Endothelial cell (in vitro differentiated cells): ENCODE results near the gene BICDL2. TPM values are rescaled to one million over a fixed set of nuclear protein-coding genes. Genes with fewer than 3 reads are reported as not detected.

ENCODE experiments used
- DNase-seq: peaks from one replicate; pipeline ENCODE4 v3.0.0; 2021; ENCODE audit warnings: low spot score
- H3K27ac Mint-ChIP-seq: one replicate; pipeline ENCODE4 v1.8.0; 2021; ENCODE audit warnings: mixed read lengths, inconsistent platforms; ENCODE audit not compliant: unreplicated experiment
- H3K27me3 Mint-ChIP-seq: one replicate; pipeline ENCODE4 v1.8.0; 2021; ENCODE audit warnings: mild to moderate bottlenecking, moderate library complexity, mixed read lengths, inconsistent platforms; ENCODE audit not compliant: unreplicated experiment
- H3K36me3 Mint-ChIP-seq: one replicate; pipeline ENCODE4 v1.8.0; 2021; ENCODE audit warnings: mild to moderate bottlenecking, low read depth, mixed read lengths, inconsistent platforms; ENCODE audit not compliant: unreplicated experiment
- H3K4me1 Mint-ChIP-seq: one replicate; pipeline ENCODE4 v1.8.0; 2021; ENCODE audit warnings: mild to moderate bottlenecking, mixed read lengths, inconsistent platforms; ENCODE audit not compliant: unreplicated experiment
- H3K4me3 Mint-ChIP-seq: one replicate; pipeline ENCODE4 v1.8.0; 2021; ENCODE audit warnings: mild to moderate bottlenecking, mixed read lengths, inconsistent platforms; ENCODE audit not compliant: unreplicated experiment
- H3K9me3 Mint-ChIP-seq: one replicate; pipeline ENCODE4 v1.8.0; 2021; ENCODE audit warnings: mixed read lengths, inconsistent platforms; ENCODE audit not compliant: unreplicated experiment
- total RNA-seq: library from RNA; stranded (reverse); fragmentation: NEBNext Ultra II Directional; extraction: Animal tissue kit (Norgen Biotek cat#: 25700); gene quantifications from one replicate; pipeline ENCODE4 v1.2.1, GENCODE V29; 2021; ENCODE audit not compliant: unreplicated experiment
- TF ChIP-seq, protein P1 (sequence below): fragments of 200-600 bp; sonication (generic); IDR thresholded peaks from one replicate; pipeline ENCODE4 v1.5.0; 2021; ENCODE audit warnings: antibody characterized with exemption; ENCODE audit not compliant: unreplicated experiment

BICDL2 gene
- total RNA-seq, 1 donor from 2014 or later: 0.13 TPM

DNA sequence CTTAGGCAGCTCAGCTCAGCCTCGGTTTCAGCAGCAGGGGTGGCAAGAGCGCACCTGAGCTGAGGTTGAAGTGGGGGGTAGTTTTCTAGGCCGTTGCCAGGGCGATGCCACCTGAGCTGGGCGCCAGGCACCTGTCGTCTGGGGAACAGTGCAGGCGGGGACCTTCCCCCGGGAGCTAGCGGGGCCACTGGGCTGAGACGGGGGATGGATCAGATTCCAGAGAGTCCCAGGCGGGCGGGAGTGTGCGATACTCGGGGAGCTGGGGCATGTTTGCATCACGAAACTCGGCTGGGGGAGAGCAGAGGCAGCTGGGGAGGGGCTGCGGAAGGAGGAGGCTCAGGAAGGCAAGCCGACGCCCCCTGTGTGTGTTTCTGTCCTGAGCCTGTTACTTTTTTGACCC lies 24.5 kb downstream of the BICDL2 start:
- Mint-ChIP-seq H3K36me3 (peaks cover 5% of the 10 kb centered on the region), H3K9me3 (no peaks in the 10 kb centered on the region), H3K27ac (no peak overlapping the region), H3K27me3 (peaks cover 16% of the 10 kb centered on the region), H3K4me3 (no peak overlapping the region), H3K4me1 (peaks cover 17% of the 10 kb centered on the region)
- DNase-seq: no peak
- TF ChIP-seq, protein P1, sequence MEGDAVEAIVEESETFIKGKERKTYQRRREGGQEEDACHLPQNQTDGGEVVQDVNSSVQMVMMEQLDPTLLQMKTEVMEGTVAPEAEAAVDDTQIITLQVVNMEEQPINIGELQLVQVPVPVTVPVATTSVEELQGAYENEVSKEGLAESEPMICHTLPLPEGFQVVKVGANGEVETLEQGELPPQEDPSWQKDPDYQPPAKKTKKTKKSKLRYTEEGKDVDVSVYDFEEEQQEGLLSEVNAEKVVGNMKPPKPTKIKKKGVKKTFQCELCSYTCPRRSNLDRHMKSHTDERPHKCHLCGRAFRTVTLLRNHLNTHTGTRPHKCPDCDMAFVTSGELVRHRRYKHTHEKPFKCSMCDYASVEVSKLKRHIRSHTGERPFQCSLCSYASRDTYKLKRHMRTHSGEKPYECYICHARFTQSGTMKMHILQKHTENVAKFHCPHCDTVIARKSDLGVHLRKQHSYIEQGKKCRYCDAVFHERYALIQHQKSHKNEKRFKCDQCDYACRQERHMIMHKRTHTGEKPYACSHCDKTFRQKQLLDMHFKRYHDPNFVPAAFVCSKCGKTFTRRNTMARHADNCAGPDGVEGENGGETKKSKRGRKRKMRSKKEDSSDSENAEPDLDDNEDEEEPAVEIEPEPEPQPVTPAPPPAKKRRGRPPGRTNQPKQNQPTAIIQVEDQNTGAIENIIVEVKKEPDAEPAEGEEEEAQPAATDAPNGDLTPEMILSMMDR: no peak

DNA sequence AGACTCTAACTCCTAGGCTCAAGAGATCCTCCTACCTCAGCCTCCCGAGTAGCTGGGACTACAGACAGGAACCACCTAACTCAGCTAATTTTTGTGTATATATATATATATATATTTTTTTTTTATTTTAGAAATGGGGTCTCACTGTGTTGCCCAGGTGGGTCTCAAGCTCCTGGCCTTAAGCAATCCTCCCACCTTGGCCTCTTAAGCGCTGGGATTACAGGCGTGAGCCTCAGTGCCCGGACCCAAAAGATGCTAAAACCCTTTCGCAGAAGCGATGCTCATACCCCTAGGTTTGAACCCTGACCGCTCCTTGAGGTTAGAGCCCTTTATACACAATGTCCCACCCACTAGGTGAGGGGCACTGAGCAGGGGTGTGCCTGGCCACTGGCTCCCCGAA lies 26.2 kb downstream of the BICDL2 start:
- H3K27ac Mint-ChIP-seq: no peak overlapping the region
- peaks cover 5% of the 10 kb centered on the region for H3K36me3 Mint-ChIP-seq
- H3K27me3 Mint-ChIP-seq: peaks cover 14% of the 10 kb centered on the region
- TF ChIP-seq, protein P1: no peak
- no peaks in the 10 kb centered on the region for H3K9me3 Mint-ChIP-seq
- peaks cover 24% of the 10 kb centered on the region for H3K4me1 Mint-ChIP-seq
- DNase-seq: no peak
- H3K4me3 Mint-ChIP-seq: no peak overlapping the region

DNA sequence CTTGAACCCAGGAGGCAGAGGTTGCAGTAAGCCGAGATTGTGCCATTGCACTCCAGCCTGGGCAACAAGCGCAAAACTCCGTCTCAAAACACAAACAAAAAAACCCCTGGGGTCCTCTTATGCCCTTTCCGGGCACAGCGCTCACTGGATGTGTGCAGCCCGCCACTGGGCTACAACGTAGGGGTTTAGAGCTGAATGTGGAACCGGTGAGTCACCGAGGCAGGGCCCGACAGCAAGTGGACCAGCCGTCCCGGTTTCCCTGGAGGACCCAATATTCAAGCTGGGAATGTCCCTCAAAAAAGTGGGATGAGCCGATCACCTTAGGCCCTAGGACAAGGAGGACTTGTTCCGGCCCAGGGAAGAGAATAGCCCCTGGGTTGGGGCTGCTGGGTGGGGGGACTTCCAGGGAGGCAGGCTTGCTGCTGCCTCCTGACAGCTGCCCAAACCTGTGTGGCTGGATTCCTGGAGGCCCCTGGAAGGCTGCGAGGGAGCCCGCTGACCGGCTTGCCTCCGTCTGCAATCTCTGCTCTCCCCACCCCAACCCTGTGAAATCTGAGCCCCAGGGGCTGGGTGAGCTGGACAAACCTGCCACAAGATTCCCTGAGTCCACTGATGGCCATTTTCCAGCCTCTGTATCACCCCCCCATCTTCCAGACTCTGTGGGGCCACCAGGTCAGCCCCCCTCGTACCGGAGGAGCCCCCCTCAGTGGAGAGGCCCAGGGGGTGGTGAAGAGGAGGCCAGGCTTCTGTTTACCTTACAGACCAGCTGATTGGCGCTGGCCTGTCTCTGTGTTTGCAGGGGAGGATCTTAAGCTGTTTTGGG lies 27.0 kb downstream of the BICDL2 start:
- Mint-ChIP-seq H3K36me3 (peaks cover 1% of the 10 kb centered on the region), H3K27ac (no peak overlapping the region), H3K9me3 (no peaks in the 10 kb centered on the region), H3K4me1 (peaks cover 24% of the 10 kb centered on the region), H3K4me3 (no peak overlapping the region), H3K27me3 (peaks cover 12% of the 10 kb centered on the region)
- TF ChIP-seq, protein P1: no peak
- no peak for DNase-seq

DNA sequence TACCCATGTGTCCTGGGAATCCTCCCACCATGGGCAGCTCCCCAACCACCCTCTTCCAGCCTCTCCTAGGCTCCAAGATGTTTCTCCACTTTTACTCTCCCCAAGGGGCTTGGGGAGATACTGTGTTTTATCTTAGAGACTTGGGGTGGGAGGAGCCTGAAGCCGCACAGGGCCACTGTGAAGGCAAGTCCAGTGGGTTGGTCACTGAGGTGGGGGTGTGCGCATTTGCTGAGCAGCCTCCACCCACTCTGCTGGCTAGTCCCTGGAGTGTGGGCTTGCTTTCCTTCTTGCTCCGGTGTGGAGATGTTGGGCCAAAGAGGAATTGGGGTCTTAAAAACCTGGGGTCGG lies 28.1 kb downstream of the BICDL2 start:
- H3K27ac Mint-ChIP-seq: no peak overlapping the region
- H3K27me3 Mint-ChIP-seq: peaks cover 11% of the 10 kb centered on the region
- peaks cover 24% of the 10 kb centered on the region for H3K4me1 Mint-ChIP-seq
- TF ChIP-seq, protein P1: no peak
- DNase-seq: no peak
- H3K4me3 Mint-ChIP-seq: no peak overlapping the region
- H3K36me3 Mint-ChIP-seq: no peaks in the 10 kb centered on the region
- H3K9me3 Mint-ChIP-seq: no peaks in the 10 kb centered on the region

DNA sequence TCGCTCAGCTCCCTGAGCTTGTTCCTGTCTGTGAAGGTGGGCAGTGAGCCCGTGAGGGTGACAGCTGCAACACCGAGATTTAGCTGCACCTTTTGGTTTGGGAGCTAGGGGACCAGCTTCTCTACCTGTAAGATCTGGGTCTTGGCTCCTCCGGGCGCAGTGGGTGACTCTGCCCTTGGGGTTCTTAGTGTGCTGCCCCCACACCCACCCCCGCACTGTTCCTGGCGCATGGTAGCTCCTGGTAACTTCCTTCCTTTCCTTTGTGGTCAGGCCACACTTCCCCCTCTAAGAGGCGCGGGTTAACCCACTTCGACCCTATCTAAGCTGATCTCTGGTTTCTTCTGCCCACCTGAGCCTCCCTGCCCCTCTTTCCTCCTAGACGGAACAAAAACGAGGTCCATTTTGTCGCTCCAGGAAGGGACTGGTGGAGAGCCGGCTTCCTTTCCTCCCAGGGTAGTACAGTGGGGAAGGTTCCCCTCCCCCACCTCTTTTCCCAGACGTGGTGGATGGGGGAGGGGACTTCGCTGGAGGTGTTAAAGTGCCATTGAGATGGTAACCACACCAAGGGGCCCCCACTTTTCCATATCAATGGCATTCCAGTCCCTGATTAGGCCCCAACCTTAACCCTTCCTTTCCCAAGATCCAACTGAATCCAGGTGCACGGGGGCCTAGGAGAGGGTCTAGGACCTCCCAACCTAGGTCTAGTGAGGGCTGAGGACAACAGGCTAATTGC lies 28.6 kb downstream of the BICDL2 start:
- peak overlapping the region; percentile 64 for H3K27ac Mint-ChIP-seq
- H3K4me3 Mint-ChIP-seq: peak overlapping the region; percentile 74
- no peaks in the 10 kb centered on the region for H3K36me3 Mint-ChIP-seq
- peaks cover 11% of the 10 kb centered on the region for H3K27me3 Mint-ChIP-seq
- TF ChIP-seq, protein P1: no peak
- H3K4me1 Mint-ChIP-seq: peaks cover 24% of the 10 kb centered on the region
- no peaks in the 10 kb centered on the region for H3K9me3 Mint-ChIP-seq
- DNase-seq: no peak
